Ishikawa (cell line): Measurements from ENCODE around the gene ADAM10.

Source experiments
- FOXM1 ChIP-seq: IDR thresholded peaks from 2 replicates; pipeline ENCODE4 v1.6.1; 2012; ENCODE audit warnings: low read depth, borderline replicate concordance
- RAD21 ChIP-seq: IDR thresholded peaks from 2 replicates; pipeline ENCODE4 v1.6.1; 2012; ENCODE audit warnings: low read depth
- TEAD4 ChIP-seq: IDR thresholded peaks from 2 replicates; pipeline ENCODE4 v1.6.1; 2012
- ZBTB7A ChIP-seq: IDR thresholded peaks from 2 replicates; pipeline ENCODE4 v1.6.1; 2012; ENCODE audit warnings: low read depth
- TF ChIP-seq, protein P1 (sequence below): IDR thresholded peaks from 2 replicates; pipeline ENCODE4 v1.6.1; 2012; ENCODE audit warnings: low read depth, mild to moderate bottlenecking

DNA sequence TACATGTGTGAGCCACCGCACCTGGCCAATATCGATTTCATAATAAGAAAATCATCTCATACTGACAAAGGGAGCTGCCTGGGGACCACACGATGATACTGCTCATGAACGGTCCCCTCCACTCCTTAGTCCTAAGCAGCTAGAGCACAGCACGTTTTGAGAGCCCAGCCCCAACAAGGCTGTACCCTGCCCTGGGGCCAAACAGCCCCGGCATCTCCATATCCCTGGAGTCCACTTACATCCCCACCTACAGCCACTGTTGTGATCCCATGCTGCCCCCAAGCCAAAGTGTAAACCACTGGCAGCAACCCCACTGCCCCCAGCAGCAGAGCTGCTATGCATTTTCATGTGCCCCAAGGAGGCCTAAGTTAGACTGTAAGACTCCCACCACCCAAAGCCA, 52.8 kb downstream of the ADAM10 start:
- TF ChIP-seq TEAD4 (no peak), ZBTB7A (no peak), FOXM1 (no peak), RAD21 (no peak)
- TF ChIP-seq, protein P1, sequence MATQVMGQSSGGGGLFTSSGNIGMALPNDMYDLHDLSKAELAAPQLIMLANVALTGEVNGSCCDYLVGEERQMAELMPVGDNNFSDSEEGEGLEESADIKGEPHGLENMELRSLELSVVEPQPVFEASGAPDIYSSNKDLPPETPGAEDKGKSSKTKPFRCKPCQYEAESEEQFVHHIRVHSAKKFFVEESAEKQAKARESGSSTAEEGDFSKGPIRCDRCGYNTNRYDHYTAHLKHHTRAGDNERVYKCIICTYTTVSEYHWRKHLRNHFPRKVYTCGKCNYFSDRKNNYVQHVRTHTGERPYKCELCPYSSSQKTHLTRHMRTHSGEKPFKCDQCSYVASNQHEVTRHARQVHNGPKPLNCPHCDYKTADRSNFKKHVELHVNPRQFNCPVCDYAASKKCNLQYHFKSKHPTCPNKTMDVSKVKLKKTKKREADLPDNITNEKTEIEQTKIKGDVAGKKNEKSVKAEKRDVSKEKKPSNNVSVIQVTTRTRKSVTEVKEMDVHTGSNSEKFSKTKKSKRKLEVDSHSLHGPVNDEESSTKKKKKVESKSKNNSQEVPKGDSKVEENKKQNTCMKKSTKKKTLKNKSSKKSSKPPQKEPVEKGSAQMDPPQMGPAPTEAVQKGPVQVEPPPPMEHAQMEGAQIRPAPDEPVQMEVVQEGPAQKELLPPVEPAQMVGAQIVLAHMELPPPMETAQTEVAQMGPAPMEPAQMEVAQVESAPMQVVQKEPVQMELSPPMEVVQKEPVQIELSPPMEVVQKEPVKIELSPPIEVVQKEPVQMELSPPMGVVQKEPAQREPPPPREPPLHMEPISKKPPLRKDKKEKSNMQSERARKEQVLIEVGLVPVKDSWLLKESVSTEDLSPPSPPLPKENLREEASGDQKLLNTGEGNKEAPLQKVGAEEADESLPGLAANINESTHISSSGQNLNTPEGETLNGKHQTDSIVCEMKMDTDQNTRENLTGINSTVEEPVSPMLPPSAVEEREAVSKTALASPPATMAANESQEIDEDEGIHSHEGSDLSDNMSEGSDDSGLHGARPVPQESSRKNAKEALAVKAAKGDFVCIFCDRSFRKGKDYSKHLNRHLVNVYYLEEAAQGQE = no peak
